Prostate gland (tissue), 2 donors: Measurements from ENCODE around the gene TTN. TPM values are rescaled to one million over a fixed set of nuclear protein-coding genes. Genes with fewer than 3 reads are reported as not detected.

Source experiments
- DNase-seq: peaks from one replicate; pipeline ENCODE4 v3.0.0-alpha.2; 2019; ENCODE audit warnings: low spot score
- H3K27ac ChIP-seq, 2 donors: fragments of 200-600 bp; sonication (generic); 2 replicates each; pipeline ENCODE4 v1.5.1; 2017 to 2019
- H3K27me3 ChIP-seq: fragments of 200-600 bp; sonication (generic); replicated peaks from 2 replicates; pipeline ENCODE4 v1.5.1; 2019; ENCODE audit not compliant: insufficient read depth
- H3K36me3 ChIP-seq, 2 donors: fragments of 200-600 bp; sonication (generic); 1 replicate in 1 of 2; 2 replicates in 1 of 2; pipeline versions ENCODE4 v1.5.1 to v1.8.1; 2017 to 2019
- H3K4me1 ChIP-seq: fragments of 200-600 bp; sonication (generic); replicated peaks from 2 replicates; pipeline ENCODE4 v1.5.1; 2019
- H3K4me3 ChIP-seq, 2 donors: fragments of 200-600 bp; sonication (generic); 2 replicates each; pipeline ENCODE4 v1.5.1; 2017 to 2019
- H3K9me3 ChIP-seq: fragments of 200-600 bp; sonication (generic); 2 replicates; pipeline ENCODE4 v1.5.1; 2017
- CTCF ChIP-seq, 4 experiments: fragments of 200-600 bp in 2 of 4; fragments of 450-650 bp in 2 of 4; sonication (generic) in 2 of 4; IDR thresholded peaks; 1 replicate in 3 of 4; 2 replicates in 1 of 4; pipeline ENCODE4 v1.5.1; 2016 to 2019; ENCODE audit warnings: antibody characterized with exemption in 4 of 4, mild to moderate bottlenecking in 2 of 4, moderate library complexity in 2 of 4
- POLR2A ChIP-seq: fragments of 450-650 bp; IDR thresholded peaks from one replicate; pipeline ENCODE4 v1.6.1; 2016; ENCODE audit warnings: antibody characterized with exemption, mild to moderate bottlenecking
- POLR2AphosphoS5 ChIP-seq: sonication (generic); formaldehyde crosslinking; IDR thresholded peaks from one replicate; pipeline ENCODE4 v1.6.1; 2017; ENCODE audit warnings: antibody characterized with exemption
- WGBS: methylation state at CpG from one replicate; pipeline ENCODE4 v1.1.5; 2018; 5-methylcytosine and 5-hydroxymethylcytosine counted together
- intact Hi-C: fragments of 100-400 bp; cut with DNase I; formaldehyde crosslinking; loops from one replicate; pipeline ENCODE4 v1.14.2; 2022
- total RNA-seq, 2 donors: library from RNA; depleted of rRNA; stranded (reverse); fragments of >200 nt; gene quantifications; one replicate each; pipeline ENCODE4 v1.1.0, GENCODE V29; 2016

The TTN gene
- total RNA-seq, 2 donors from 2014 or later, result 10.3 to 36.8 TPM

GRCh38 chr2:178523596-178524134 lies 283.6 kb downstream of the TTN start:
- no peaks in the 10 kb centered on the region for H3K9me3 ChIP-seq
- no peaks in the 10 kb centered on the region for H3K27me3 ChIP-seq
- TF ChIP-seq CTCF (IDR thresholded peaks at IDR 0.05) (no peak), POLR2A (no peak), POLR2AphosphoS5 (no peak)
- no peaks in the 10 kb centered on the region for H3K4me1 ChIP-seq
- H3K36me3 ChIP-seq, result no peaks in the 10 kb centered on the region
- peak overlapping the region; percentile 40 to 47 for H3K4me3 ChIP-seq
- WGBS, result 64% methylated on average over 8 of the region's 8 CpGs
- intact Hi-C loops, result no loop called here
- DNase-seq, result no peak
- H3K27ac ChIP-seq, result peak overlapping the region; percentile 57 to 61

- Histone ChIP-seq H3K27ac (peak overlapping the region; percentile 57 to 61), H3K9me3 (no peaks in the 10 kb centered on the region), H3K36me3 (no peaks in the 10 kb centered on the region), H3K4me1 (no peaks in the 10 kb centered on the region), H3K27me3 (no peaks in the 10 kb centered on the region), H3K4me3 (peak overlapping the region; percentile 40 to 47)
- WGBS, result 25% methylated on average over 25 of the region's 25 CpGs
- intact Hi-C loops, result no loop called here
- TF ChIP-seq POLR2AphosphoS5 (peak; percentile 80), CTCF (IDR thresholded peaks at IDR 0.05) (peak in 3 of 4 experiments; percentile 45 to 79 (median 77)), POLR2A (peak; percentile 63)
- DNase-seq, result peak; percentile 67
Measured at GRCh38 chr2:178522950-178523595, 284.1 kb downstream of the TTN start.

GRCh38 chr2:178521304-178522150 lies 285.7 kb downstream of the TTN start:
- no peak overlapping the region for H3K4me3 ChIP-seq
- 94% methylated on average over 11 of the region's 11 CpGs for WGBS
- TF ChIP-seq POLR2AphosphoS5 (no peak), POLR2A (no peak), CTCF (IDR thresholded peaks at IDR 0.05) (no peak)
- DNase-seq, result no peak
- no peaks in the 10 kb centered on the region for H3K4me1 ChIP-seq
- H3K9me3 ChIP-seq, result no peaks in the 10 kb centered on the region
- H3K27me3 ChIP-seq, result no peaks in the 10 kb centered on the region
- no peak overlapping the region for H3K27ac ChIP-seq
- H3K36me3 ChIP-seq, result no peaks in the 10 kb centered on the region
- intact Hi-C loops, result no loop called here

- Histone ChIP-seq H3K36me3 (no peaks in the 10 kb centered on the region), H3K27me3 (no peaks in the 10 kb centered on the region), H3K27ac (no peak overlapping the region), H3K9me3 (no peaks in the 10 kb centered on the region), H3K4me3 (no peak overlapping the region), H3K4me1 (no peaks in the 10 kb centered on the region)
- intact Hi-C loops, result no loop called here
- DNase-seq, result no peak
- no peak for TF ChIP-seq CTCF (IDR thresholded peaks at IDR 0.05)
- no peak for TF ChIP-seq POLR2A
- no peak for TF ChIP-seq POLR2AphosphoS5
- WGBS, result 77% methylated on average over 1 of the region's 1 CpG
Measured at GRCh38 chr2:178517496-178517895, 289.7 kb downstream of the TTN start.
